HG02763 (cell line): ENCODE results near the gene ZNF217.
A peak's percentile ranks its signal among the peaks of the same experiment; 100 is the strongest.
"Not testable (repeated sequence)": the region's sequence is repeated elsewhere in the genome, so short reads cannot be mapped to it uniquely, and the experiment has no call there.

ENCODE experiments used
- ATAC-seq: cut with Tn5 transposase; IDR thresholded peaks from one replicate; pipeline ENCODE4 v1.9.1; 2021; ENCODE audit warnings: mild to moderate bottlenecking, moderate library complexity; ENCODE audit not compliant: unreplicated experiment

Gene ZNF217

DNA sequence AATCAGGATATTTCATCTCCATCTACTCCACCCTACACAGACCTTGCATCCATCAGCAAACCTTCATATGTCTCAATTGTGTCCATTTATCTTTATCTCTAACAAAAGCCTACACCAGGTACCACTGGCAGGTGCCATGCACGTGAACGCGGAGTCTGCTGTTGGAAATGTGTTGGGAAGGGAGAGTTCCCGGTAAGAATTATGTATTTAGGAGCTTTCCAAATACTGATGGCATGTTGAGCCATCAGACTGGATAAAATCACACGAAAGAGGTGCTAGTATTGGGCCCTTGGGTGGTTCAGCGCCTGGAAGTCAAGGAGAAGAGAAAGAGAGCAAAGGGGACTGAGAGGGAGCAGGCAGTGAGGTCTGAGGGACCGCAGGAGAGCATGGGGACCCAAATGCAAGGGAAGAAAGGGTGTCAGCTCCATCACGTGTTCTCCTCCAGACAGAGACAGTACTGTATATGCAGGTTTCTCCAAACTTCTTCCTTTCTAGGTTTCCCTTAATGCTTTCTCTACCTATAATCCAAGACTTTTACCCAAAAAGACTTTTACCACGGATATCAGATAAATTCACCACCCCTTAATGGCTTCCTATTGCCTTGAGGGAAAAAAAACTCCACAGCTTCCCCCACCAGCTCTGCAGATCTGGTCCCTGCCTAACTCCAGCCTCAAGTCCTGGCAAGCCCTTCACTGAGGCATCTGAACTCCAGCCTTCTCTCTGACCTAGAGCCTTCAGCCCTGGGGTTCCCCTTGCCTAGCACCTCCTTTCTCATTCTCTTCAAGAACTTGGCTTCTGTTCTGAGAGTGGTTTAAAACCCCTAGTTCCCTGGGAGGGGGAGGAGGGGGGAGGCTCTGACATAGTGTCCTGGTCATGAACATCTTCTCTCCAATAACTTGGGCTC, 4.8 kb upstream of the ZNF217 start:
- no peak for ATAC-seq

DNA sequence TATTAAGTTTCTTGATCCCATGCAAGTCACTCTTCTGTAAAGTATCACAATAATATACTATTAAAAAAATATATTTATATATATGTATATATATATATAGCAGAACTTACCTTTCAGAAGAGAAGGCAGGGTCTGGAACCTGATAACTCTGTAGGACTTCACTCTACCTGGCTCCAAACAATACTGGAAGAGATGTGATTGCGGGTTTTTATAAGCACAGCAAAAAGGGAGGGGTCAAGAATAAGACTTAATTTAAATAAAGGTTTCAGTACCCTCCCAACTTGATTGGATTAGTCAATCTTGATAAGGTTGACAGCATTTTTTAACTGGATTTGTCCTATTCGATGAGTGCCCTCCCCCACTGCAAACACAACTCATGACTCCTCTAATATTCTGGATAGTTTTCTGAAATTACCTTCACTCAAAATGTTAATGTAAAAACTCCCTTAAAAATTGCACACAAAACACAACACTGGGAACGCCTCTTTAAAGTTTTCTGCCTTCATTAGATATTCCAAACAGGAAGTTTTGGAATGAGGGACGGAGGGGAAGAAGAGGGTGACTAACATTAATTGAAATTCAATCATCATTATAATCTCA, 4.0 kb upstream of the ZNF217 start:
- no peak for ATAC-seq

DNA sequence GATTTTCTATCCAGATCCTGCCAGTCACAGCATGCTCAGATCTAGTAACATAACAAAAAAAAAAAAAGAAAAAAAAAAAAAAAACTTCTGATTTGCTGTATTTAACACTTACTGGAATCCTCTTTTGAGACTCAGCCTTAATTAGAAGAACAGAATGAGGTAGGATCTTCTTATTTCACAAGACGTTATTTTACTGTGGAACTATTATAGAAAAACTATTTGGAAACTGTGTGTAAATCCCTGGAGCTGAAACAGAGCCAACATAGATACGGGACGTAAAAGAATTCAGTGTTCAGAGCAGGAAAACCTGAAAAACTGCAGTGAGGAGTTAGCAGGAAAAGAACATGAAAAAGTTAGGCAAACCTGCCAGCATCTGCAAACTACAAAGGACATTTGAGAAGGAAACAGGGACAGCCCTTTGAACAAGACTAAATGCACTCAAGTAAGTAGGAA, 3.4 kb upstream of the ZNF217 start:
- no peak for ATAC-seq

DNA sequence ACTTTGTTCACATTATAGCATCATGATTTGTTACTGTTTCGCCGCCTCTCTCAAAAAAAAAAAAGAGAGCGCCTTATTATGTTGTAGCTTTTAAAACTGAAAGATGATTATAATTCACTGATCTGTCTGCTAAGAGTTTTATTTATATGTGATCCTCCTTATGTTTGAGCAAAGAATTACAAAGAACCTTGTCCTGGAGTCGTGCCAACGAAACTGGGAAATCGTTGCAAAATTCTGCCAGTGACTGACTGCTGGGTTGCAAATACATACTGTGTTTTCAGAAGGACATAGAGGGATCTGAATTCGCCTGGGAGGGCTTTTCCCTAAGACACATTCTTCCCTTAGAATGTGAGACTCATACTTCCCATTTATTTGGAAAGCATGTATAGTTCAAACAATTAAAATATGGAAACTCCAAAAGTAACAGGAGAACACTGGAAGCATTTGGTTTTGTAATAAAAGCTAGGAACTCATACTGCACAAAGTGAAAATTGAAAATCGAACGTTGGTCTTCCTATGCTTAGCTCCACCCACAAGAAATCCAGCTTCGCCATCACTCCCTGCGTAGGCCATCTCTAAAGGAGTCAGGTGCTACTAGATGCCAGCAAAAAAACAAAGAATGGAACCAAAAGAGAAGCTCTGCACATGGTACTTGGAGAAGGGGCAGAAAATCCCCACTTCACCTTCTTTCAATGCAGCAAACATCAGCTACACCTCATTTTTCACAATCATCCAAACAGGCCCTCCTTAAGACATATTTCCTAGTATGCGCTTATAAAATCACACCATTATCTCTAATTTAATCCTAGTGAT, 2.8 kb upstream of the ZNF217 start:
- ATAC-seq, result not testable (repeated sequence)

DNA sequence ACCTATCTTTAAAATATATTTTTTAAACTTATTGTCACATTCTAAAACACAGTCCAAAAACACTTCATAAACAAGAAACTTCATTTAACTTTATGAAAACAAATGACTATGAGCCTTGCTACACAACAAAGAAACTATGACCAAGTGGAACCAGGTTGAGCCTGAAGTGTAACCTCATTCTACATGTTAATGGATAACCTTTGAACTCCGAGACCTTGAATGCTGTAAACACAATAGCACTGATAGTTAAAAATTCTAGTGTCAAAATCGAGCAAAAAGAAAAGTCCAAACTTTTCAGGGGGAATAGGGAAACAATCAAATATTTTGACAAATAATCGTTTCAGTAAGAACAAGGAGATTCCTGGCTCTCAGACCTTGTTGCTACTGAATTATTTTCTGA, 2.1 kb upstream of the ZNF217 start:
- not testable (repeated sequence) for ATAC-seq

DNA sequence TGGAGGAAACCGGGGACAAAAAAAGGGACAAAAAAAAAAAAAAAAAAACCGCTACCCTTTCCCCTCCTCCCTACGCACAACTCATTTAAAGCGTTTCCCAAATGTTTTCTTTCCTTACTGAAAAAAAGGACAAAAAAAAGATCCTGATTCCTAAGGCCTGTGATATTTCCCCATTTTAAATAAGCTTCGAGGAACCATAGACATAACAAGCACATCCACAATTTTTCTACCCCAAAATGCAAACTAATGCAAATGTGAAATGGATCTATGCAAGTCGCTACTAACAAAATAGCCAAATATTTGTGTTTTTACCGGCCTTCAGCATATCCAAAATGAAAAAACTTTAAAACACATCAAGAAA, 1.4 kb upstream of the ZNF217 start:
- ATAC-seq, result no peak

DNA sequence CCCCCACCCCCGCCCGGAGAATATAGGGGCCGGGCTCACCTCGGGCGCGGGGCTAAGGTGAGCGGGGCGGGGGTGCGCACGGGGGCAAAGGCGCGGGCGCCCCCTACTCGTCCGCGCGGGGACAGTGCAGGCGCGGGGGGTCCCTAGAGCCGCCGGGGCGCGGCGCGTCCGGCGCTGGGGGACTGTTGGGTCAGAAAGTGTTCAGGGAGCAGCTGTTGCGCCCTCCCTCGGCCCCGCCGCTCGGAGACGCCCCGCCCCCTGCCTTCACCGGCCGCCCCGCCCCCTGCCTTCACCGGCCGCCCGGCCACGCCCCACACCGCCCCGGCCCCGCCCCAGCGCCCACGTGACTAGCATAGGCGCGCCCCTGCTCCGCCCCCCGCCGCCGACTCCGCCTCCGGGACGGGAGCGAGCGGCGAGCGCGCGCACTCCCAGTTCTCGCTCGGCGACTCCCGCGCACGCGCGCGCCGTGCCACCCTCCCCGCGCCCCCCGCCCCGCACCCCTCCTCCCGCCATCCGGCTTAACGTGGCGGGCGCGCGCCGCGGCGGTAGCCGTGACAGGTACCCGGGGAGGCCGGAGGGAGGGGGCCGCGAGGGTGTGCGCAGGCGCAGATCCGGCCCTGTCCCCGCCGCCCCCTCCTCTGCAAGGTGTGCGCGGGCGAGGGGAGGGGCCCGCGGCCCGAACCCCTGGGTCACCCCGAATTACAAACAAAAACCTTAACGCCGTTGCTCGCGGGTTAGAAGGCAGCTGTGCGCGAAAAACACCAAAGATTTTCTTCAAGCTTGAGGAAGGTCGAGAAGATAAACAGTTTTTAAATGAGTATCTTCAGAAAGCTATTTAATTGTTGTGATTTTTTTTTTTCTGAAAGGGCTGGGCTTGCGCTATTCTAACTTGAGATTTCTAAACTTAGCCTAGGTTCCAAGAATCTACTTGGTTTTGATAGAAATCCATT, 704 bp upstream of the ZNF217 start:
- peak; percentile 58 for ATAC-seq

DNA sequence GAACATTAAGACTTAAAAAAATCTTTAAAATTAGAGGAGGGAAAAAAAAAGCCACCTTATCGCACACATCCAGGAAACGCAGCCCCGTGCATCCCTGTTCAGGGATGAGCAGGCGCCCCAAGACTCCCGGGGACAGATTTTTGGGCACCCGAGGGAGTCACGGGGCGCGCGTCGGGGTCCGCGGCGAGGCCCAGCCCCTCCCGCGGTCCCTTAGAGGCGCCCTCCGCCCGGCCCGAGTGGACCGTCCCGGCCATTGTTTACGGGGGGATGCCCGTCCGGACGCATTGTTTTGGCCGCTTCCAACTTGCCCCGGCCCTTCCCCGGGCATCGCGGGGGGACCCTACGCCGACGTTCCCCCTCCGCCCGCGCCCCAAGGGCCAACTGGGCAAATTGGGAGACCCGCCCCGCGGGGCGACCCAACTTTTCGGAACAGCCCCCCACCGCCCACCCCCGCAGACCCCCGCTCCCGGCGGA, 610 bp downstream of the ZNF217 start:
- ATAC-seq, result no peak

DNA sequence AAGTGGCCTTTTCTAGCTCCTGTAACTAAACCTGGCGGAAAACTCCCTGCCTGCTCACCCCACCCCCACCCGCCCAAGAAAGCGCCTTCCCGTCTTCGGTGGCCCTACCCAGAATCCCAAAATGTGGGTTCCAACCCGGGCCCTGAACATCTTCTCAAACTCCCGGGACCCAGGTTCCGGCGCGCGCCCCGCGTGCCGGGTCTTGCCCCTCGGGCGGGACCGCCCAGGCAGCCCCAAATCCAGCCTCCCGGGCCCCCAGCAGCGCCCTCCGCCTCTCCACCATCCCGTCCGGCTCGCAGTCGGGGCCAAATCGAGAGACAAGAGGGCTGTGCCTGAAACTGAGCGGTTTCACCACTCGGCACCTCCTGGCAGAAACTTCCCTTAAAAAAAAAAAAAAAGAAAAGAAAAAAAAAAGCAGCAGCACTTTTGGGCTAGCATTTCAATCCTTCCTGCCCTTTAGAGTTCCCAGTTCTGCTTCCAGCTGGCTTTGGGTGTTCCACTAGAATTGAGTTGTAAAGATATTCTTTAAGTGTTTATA, 1.1 kb downstream of the ZNF217 start:
- peak; percentile 23 for ATAC-seq

DNA sequence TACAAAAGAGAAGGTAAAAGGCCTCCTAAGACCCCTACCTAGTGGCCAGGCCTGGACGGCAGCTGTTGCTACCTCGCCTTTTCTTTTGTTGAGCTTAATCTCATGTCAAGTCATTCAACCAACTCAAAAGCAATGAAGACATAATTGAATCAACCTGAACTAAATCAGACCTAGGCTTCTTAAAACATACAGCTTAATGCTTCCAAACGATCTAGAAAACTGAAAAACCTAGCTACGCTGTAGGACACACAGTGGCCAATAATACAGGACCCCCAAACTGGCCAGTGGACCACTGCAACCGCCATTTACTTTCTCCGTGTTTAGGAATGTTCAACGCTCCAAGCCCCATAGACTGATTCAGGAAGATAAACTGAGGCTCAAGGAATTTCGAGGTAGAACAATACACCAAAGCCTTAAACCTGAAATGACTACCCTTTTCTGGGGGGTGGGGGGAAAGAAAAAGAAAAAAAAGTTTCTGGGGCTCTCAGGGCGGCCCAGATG, 1.6 kb downstream of the ZNF217 start:
- ATAC-seq, result not testable (repeated sequence)

DNA sequence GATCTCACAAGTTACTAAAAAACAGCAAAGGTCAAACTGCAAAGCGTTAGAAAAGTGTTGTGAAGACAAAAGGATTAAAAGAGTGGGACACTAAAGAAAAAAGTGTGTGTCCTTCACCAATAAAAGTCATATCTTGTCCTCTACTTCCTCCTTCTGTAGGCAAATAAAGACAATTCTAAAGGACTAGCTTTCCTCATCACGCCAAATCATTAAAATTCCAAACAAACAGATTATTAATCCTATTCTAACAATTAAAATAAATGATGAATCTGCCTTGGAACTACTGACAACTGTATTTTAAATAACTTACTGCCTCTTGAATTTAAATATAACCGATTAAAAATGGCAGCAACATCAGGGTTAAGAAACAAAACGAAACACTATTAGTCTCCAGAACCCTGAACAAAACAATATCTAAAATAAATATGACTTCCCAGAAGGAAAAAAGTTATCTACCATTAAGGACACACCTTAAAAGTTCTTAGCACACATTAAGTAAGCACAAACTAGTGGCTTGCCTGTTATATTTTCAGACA, 2.4 kb downstream of the ZNF217 start:
- ATAC-seq, result not testable (repeated sequence)

DNA sequence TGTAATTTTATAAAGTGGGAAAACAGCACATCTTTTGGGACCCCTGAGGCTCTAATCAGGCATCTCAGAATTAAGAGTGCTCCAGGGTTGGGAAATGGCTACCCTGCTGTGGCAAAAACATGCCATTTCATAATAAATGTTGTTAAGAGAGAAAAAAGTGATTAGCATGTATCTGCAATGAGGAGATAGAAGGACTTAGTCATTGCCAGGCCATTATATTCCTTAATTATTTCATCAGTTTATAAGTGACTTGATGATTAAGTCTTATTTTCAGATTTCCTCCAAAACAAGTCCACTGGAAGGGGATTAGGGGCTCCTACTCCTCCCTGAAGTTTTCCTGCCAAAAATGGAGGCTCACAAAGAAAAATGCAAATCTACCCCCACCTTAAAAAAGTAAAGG, 3.0 kb downstream of the ZNF217 start:
- not testable (repeated sequence) for ATAC-seq

DNA sequence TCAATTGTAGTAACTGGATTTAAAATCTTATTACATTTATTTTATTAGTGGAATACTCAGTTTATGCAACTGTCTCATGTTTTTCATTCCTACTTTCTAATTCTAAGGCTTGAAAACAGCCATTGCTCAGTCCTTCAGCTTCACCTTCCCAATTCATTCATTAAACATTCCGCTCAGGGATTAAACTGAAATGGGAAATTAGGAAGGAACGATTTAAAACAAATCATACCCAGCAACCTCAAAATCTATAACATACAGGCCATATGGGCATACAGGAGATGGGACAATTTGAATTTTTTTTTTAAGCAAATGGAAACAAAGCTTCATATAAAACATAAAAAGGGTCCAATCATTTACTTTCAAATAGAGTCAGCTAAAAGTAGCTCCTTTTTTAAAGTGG, 3.5 kb downstream of the ZNF217 start:
- ATAC-seq, result not testable (repeated sequence)

DNA sequence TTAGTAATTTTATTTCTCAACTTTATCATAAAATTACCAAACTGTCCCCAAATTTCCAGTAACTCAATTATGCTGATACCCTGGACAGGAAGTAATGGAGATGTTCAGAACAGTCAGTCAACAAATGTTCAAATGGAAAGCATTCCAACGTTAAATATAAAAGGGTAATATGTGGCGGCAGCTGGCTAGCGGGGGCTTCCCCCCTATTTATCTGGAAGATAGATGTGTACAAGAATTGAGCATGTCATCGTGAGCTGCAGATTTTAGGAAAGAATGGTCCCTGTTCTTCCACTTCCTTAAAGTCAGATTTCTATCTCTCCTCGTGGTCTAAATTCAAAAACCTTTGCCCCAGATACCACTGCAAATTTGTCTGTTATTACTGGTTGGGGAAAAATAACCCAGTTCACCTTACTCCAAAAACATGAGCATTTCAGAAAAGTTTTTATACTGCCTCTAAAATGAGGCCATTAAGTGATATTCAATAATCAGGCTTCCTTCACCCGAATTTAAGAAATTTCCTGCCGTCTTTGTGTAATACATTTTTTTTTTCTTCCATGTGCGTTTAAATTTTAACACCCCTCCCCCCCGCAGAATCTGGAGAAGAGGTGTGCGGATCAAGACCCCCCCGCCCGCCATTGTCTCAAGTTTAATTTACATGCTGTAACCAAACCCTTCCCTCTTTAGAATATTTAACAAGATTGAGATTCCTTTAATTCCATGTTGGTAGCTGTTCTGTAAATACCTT, 4.1 kb downstream of the ZNF217 start:
- ATAC-seq, result not testable (repeated sequence)

DNA sequence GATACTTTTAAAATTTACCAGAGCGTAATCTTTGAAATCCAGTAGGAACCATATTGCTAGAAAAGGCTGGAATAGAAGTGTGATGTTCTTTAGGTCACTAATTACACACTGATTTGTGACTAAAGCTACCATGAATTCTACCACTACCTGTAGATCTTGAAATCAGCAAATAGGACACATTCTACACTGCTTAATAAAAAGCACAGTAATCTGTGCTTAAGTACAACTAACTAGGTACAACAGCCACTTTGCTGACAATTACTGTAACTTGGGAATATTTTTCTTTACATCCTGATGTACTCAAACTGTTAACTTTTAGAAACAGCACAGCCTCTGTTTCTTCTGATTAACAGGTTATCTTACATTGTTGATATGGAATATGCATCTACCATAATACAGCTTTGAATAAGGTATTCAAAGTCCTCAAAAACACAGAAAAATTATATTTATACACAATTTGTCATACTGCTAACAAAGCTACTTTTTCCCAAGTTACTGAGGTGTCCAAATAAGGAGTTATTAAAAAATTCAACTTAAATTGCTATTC, 6.4 kb downstream of the ZNF217 start:
- ATAC-seq, result not testable (repeated sequence)

DNA sequence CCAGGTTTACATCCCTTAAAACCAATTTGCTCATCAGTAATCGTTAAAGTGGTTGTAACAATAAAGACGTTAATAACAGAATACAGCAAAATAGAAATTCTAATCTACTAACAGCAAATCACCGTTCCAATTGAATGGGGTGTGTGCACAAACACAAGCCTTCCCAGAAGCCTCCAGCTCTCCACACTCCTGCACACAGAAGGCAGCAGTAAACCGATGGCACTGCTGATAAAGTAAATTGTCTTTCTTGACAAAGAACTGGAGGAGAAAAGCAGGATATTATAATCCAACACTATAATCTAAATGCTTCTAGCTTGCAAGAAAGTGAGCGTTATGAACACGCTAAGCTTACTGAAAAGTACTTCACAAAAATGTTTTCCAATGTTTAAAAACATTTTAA, 7.0 kb downstream of the ZNF217 start:
- no peak for ATAC-seq

DNA sequence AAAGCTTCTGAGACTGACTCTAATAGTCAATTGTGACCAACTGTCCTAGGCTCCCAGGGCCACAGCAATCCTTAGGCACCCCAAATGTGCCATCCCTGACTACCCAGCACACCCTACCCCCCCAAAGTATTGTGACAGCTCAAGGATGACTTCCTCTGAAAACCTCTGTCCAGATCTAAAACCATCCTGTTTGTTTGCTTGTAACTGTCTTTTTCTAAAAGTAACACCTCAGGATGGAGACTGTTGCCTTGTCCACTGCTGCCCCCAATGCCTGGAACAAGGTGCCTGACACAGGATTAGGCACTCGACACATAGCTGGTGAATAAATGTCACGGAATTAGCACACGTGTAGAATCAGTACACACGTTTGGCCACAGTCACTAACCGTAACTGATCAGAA, 7.7 kb downstream of the ZNF217 start:
- not testable (repeated sequence) for ATAC-seq

DNA sequence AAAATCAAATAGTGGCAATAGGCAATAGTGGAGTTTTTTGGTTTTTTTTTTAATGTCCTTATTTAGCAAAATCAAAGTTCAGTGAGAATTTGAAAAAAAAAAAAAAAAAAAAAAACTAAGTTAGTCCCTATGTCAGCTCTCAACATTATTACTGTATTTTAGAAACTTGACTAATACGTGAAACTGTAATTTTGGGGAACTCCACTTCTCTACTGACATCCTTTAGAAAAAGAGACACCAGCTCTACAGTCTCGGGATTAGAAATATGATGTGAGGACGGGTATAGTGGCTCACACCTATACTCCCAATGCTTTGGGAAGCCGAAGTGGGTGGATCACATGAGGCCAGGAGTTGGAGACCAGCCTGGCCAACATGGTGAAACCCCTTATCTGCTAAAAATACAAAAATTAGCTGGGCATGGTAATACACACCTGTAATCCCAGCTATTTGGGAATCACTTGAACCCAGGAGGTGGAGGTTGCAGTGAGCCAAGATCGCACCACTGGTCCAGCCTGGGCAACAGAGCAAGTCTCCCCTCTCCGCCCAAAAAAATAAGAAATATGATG, 8.6 kb downstream of the ZNF217 start:
- not testable (repeated sequence) for ATAC-seq
